HG03095 (cell line): ENCODE data around the gene TF.
"Not testable (repeated sequence)": the region's sequence is repeated elsewhere in the genome, so short reads cannot be mapped to it uniquely, and the experiment has no call there.

Experiments used
- ATAC-seq: cut with Tn5 transposase; IDR thresholded peaks from one replicate; pipeline ENCODE4 v1.9.1; 2021; ENCODE audit warnings: moderate library complexity; ENCODE audit not compliant: unreplicated experiment

The TF gene

DNA sequence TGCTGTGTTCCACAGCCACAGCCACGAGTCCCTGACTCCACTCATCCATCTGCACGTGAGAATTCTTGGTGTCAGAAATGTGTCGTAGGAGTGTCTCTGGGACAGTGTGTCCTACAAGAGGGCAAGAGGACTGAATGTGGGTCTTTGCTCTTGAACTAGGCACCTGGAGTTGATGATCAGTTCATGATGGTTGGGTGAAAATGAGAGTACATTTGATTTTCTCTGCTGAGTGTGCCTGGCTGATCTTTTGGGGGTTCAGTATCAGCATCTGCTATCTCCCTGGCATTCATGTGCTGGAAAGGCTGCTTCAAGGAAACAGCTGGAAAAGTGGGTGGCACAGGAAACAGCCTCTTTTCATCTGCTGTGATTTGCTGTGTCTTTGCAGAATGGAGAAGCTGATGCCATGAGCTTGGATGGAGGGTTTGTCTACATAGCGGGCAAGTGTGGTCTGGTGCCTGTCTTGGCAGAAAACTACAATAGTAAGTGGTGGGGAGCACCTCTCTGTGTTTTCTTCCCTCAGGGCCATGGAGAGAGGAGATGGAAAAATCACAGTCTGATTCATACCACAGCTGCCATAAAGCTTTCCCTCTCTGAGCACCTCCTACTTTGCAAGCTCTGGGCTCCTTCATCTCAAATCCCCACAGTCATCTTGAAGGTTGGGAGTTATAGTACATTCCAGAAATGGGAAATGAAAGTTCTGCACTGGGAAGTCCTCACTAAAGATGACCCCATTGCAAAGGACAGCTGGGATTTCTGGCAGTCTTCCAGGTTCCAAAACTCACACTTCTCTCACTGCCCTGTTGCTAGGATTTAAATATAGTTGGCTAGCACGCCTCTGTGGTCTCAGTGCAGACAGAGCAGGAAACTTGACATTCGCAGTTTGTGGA, 17.8 kb downstream of the TF start:
- no peak for ATAC-seq

DNA sequence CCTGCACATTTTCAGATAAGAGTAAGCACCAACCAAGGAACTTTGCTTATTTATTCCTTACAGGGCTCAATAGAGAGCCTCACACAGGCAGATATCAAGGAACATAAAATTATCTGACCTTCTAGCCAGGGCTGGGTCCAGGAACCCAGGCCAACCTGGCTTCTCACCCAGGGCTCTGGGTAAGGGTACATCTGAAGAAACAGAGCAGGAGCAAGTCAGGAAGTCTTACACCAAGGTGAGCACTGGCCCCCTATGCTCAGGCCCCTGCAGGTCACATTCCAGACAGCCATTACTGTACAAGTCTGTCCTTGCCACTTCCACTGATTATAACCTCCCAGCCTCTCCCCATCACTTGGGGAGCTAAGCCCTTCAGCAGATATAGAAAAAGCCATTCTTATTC, 19.1 kb downstream of the TF start:
- no peak for ATAC-seq

DNA sequence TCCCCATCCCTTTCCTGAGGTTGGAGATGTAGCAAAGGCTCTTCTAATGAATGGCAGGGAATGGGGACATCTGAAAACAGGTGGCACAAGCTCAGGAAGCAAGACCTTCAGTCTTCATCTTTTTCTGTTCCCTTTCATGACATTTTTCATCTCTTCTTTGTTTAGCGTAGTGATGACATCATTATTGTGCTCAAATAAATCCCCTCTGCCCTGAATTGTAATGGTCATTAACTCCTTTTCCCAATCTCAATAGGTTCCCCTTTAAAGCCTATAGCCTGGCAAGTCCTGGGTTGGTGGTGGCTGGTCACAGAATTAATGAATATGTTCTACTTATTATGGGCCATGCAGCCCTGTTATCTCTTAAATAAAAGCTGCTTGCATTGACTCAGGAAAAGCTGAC, 21.4 kb downstream of the TF start:
- no peak for ATAC-seq

DNA sequence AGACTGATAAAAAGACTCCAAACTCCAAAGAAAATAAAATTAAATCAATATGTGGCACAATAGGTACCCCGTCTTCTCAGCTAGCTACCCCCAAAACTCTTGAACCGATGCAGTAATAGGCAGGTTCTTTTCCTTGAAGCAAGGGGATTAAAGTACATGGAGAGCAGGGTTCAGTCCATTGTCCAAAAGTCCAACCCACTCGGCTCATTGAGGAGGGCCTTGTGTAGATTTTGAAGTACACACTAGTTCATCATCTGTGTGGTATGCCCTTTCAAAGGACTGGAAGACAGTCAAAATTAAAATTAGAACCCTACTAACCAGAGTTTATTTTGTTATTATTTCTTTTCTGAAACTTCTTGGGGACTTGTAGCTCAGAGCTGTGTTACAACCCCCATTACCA, 23.3 kb downstream of the TF start:
- no peak for ATAC-seq

DNA sequence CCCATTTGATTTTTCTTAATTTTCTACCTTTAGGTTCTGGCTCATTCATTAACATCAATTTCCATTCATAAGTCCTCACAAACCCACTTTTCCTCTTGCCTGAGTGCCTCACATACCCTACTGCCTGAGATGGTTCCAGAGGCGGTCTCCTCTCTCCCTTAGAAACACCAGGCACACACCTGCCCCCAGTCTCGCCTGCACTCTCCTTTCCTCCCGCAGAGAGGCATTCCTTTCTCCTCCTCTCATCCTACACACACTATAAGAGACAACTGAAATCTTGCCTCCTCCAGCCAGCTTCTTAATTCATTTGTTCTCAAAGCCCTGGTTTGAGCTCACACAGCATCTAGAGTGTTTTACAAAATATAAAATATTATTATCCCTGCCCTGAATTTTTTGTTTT, 27.5 kb downstream of the TF start:
- no peak for ATAC-seq

DNA sequence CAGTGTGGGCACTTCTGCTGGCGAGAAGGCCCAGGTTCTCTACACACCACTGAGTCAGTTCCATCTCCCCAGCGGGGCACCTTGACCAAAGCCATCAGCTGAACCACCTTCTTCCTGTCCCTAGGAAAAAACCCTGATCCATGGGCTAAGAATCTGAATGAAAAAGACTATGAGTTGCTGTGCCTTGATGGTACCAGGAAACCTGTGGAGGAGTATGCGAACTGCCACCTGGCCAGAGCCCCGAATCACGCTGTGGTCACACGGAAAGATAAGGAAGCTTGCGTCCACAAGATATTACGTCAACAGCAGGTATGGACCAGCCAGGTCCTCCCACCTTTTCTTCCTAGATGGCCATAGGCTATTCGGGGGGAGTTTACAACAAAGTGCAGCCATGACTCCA, 29.1 kb downstream of the TF start:
- ATAC-seq = no peak

DNA sequence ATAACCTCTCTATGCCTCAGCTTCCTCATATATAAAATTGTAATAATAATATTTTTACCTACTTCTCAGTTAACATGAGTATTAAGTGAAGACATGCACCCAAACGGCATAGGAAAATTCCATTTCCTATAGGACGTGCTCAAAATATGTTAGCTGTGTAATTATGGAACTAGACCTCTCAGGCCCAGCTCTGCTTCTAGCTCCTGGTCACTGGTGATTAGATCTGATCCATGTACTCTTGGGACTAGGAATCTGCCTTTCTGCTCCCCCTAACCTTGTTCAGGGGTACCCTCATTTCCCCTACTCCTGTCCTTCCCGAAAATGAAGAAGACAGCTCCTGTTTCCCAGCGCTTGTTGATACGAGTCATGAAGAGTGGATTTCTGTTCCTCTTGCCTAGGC, 29.6 kb downstream of the TF start:
- ATAC-seq = no peak

DNA sequence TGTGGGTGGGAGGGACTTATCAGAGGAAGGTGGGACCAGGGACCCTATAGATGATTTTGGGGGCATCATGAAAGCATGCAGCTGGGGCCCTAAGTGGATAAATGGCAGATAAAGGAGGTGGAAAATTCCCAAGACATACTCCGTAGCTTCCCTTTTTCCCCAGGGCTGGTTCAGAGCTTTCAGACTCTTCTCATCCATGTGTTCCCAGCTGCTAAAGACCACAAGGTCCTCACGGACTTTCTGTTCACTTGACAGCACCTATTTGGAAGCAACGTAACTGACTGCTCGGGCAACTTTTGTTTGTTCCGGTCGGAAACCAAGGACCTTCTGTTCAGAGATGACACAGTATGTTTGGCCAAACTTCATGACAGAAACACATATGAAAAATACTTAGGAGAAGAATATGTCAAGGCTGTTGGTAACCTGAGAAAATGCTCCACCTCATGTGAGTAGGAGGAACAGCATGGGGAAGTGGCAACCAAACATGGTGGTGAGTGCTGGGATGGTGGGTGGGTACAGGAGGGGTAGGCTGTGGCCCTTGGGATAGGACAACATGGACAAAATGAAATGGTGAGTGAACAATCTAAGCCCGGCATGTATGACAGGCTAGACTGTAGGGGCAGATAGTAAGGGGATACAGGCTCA, 30.7 kb downstream of the TF start:
- no peak for ATAC-seq

DNA sequence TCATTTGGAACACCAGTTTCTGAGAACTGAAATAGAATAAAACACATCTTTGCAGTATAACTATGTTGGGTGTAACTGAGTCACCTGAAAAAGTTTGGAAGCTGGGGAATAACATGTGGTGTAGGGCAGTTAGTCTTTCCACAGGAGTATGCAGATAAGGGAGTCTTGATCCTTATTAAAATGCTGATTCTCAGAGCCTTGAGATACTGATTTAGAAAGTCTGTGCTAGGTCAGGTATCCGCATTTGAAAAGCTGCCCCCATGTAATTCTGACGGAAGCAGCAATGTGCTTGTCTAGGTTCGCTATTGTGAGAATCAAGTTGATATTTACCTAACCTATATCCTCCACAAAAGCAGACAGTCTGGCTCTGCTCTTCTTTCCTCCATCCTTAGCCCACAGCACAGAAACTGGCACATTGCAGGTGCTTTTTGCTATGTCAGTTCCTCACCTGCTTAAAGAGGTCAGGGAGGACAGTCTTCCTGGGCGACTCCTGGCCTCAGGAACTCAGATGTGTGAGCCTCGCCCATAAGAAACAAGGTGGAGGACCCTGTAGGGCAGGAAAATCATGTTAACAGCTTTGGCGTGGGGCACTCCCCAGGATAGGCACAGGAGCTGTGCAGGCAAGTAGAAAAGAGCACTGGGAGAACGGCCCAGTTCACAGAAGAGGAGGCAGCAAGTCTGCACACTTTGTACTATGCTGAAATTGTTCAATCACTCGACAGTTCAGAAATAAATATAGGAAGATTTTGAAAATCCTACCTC, 31.8 kb downstream of the TF start:
- no peak for ATAC-seq

DNA sequence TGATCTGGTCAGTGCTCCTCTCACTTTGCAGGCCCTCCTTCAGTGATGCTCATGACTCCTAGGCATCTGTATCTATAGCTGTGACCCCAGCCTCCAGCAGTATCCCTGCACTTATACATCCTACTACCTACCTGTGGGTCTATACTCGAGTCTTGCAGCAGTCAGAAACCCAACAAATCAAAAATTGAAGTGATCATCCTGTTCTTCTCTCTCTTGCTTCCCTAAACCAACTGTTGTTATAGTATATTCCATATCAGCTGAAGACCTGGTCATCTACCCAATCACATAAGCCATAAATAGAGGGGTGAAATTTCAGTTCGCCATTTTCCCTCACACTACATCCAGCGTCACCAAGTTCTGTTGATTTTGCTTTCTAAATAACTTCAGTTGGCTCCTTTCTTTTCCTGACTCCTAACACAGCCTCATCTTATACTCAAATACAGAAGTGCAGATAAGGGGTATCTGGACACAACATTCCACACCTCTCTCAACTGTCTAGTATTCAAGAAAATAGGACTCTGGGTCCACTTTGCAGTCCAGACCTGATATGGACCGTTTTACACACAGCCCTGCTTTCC, 33.5 kb downstream of the TF start:
- ATAC-seq = no peak

DNA sequence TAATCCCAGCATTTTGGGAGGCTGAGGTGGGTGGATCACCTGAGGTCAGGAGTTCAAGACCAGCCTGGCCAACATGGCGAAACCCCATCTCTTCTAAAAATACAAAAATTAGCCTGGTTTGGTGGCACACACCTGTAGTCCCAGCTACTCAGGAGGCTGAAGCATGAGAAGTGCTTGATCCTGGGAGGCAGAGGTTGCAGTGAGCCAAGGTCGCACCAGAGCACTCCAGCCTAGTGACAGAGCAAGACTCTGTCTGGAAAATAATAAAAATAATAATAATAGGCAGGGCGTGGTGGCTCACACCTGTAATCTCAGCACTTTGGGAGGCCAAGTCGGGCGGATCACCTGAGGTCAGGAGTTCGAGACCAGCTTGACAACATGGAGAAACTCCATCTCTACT, 34.6 kb downstream of the TF start:
- ATAC-seq = not testable (repeated sequence)

DNA sequence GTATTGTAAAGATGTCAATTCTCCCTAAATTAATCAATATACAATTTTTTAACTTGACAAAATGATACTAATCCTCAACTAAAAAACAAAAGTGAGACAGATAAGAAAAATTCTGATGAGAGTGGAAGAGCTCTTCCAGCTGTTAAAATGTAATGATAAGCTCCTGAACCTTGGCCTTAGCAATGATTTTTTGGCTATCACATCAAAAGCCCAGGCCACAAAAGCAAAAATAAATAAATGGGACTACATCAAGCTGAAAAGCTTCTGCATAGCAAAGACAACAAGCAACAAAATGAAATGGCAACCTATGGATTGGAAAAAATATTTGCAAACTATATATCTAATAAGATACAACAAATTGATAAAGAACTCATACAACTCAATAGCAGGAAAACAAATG, 35.4 kb downstream of the TF start:
- ATAC-seq = no peak

DNA sequence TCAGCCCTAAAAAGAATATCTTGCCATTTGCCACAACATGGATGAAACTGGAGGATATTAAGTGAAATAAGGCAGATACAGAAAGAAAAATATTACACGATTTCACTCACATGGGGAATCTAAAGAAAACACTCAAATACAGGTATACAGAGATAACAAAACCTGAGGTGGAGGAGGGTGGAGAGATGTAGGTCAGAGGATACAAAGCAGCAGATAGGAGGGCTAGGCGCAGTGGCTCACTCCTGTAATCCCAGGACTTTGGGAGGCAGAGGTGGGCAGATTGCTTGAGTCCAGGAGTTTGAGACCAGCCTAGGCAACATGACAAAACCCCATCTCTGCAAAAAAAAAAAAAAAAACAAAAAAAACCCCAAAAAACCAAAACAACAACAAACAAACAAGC, 36.3 kb downstream of the TF start:
- no peak for ATAC-seq

DNA sequence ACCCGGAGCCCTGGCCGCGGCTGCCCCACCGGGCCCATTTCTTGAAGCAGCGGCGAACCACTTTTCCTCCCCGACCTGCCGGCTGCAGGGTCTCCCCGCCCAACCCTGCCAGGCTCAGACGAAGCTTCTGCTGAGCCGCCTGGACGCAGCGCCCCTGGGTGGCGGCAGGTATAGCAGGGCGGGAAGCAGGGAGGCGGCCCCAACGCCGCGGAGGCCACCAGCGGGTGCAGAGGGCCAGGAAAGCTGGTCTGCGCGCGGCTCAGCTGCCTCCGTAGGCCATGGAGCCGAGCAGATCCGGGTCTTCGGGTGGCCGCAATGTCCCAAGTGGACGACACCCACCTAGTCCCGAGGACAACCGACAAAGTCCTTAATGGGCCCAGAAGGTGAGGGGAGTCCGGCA, 37.6 kb downstream of the TF start:
- ATAC-seq = no peak

DNA sequence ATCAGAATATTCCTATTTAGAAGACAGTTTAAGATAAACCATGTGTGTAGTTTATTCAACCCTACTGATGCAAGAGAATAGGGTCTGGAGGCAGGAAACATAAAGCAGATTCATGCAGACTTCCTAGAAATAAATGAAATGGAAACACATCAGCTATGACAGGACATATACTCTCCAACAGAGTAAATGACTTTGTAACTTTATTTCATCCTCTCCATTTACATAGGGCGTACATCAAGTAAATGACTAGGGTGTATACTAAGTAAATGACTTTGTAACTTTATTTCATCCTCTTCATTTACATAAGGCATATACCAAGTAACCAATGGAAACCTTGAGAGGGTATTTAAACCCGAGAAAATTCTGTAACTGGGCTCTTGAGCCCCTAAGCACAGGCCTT, 41.8 kb downstream of the TF start:
- no peak for ATAC-seq

DNA sequence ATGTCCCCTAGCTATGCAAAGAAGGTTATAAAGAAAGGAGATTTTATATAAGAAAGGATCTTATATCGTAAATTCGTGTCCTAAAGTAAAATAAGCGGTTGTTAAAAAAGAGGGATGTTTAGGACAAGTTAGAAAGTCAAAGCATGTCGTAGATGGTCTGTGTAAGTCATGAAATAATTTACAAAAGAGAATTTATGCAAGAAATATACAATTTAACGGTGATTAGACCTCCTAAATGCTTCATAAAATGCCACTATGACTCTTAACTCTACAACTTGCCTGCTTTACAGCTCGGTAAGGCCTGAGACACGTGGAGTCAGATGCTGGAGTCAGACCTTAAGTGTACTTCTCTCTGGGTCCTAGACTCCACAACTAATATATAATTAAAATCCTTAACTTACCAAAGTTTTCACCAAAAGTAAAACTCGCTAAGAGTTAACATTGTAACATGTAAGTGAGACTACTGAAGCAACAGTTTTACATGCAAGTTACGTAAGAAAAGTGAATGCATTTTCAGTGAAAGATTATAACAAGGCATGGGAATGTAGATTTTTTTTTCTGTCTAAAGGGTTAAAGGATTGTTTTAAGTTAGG, 46.1 kb downstream of the TF start:
- no peak for ATAC-seq

DNA sequence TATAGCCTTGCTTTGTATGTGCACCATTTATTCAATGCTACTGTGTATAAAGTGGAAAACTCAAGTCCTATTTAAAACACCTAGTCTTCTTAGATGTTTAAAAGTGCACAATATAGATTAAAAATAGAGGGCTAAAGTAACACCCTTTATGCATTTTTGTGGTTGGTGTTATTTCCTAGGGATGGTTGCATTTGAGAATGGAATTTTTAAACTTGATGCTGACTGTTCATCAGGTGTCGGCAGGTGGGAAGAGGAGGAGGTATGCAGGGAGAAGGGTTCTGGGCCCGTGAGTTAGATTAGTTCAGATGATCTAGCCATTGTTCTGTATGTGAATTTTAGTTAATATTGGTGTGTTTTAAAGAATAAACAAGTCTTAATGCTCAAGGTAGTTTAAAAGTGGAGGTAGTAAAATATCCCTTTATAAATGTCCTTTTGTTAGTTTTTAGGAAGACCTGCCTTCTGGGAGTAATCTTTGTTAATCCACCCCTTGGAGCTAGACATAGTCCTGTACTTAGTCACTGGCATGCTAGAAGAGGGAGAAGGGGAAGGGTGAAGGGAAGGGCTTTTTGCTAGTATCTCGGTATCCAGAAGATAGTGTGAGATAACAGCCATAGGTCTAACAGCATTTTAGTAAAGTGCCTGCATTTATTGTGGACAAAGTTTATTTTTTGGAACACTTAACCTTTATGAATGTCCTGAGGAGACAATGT, 51.4 kb downstream of the TF start:
- ATAC-seq = no peak

DNA sequence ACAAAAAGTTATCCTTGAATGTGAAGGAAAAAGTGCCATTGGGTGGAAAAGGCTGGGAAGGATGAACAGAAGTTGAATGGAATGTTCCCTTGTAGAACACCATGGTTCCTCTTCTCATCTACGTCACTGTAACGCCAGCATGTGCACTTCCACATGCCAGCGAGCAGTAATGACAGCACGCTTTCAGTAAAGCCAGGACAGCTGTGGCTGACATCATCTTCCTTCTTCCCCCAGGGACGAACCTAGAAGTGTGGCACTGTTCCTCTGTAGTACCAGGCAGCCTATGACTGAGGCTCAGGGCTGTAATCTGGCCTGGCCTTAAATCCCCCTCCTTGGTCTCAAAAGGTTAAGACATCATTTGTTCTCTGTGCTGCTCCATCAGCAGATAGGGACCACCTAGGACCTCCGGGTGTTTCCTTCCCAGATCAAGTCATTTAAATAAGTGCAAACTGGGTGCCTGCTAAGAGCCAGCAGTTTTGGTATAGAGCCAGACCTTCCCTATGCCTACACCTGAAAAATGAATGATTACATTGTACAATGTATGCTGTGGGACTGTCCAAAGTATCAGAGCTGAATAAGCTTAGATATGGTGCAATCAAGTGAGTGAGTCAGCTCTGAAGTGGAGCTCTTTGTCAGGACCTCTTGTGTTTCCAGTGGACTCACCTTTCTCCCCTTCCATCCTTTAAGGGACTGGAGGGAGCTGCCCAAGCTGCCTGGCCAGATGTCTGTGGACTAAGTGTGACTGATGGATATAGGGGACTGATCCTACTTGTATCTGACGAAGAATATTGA, 53.8 kb downstream of the TF start:
- no peak for ATAC-seq

DNA sequence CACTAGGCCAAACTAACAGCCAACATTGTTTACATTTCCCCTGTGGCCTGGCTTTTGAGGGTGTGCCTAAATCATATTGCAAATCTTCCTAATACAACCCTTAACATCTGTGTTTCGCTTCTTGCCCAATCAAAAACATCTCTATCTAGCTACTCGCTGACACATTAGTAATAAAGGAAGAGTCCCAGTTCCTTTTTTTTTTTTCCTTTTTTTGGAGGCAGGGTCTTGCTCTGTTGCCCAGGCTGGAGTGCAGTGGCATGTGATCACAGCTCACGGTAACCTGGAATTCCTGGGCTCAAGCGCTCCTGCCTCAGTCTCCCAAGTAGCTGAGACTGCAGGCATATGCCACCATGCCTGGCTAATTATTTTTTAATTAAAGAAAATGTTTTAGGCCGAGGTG, 57.3 kb downstream of the TF start:
- ATAC-seq = no peak

DNA sequence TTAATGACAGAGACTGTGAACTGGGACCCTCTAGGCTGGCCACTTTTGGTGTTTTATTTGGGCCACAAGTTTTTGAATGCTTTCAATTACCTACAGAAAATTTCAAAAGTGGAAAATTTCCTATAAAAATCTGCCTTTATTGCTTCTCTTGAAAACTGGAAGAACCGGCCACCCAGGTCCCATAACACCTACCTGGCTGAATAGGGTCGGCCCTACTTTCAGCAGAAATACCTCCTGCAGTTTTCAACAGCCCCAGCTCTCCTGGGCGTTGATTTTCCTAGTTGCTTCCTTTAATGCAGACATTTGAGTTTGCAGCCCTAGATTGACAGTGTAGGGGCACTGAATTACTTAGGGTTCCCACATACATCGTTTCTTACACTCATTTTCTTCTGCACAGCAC, 58.7 kb downstream of the TF start:
- no peak for ATAC-seq
